Stimulated activated CD4-positive, alpha-beta T cell treated with anti-CD3 and anti-CD28 coated beads, Interleukin-4, amount 100 ng/mL, for 1 hour (primary cell): ENCODE results near the gene GOLGA8F.
"Not testable (repeated sequence)": the region's sequence is repeated elsewhere in the genome, so short reads cannot be mapped to it uniquely, and the experiment has no call there.

Experiments
- DNase-seq: peaks from one replicate; pipeline ENCODE4 v3.0.0-alpha.2; 2020

GOLGA8F gene, protein sequence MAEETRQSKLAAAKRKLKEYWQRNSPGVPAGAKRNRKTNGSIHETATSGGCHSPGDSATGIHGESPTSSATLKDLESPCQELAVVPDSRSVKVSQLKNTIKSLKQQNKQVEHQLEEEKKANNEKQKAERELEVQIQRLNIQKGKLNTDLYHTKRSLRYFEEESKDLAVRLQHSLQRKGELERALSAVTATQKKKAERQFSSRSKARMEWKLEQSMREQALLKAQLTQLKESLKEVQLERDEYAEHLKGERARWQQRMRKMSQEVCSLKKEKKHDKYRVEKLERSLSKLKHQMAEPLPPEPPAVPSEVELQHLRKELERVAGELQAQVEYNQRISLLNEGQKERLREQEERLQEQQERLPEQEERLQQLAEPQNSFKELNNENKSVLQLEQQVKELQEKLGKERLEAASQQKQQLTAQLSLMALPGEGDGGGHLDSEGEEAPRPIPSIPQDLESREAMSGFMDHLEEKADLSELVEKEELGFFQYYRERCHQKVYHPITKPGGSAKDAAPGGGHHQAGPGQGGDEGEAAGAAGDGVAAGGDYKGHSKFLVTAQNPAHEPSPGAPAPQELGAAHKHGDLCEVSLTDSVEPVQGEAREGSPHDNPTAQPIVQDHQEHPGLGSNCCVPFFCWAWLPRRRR

DNA sequence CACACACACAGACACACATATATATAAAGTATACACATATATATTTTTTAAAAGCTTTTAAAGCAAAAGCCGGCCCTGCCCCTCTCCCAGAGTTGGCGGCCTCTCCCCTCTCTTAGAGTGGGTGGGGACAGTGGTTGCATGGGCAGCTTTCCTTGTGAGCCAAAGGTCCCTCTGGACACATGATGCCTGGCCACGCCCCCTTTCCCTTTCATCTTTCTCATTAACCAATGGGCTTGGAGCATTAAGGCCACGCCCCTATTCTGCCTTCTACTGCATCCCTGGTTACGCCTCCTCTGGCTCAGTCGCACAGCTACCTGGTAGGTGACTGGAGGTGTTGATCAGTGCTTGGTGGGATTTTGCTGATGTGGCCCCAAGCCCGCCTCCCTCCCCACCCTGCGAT is at the start of gene GOLGA8F:
Gene GOLGA8F (plus strand): TSS at position 301 of the 400 bp plus-strand sequence. CDS start 98 bp downstream, at position 399.
- not testable (repeated sequence) for DNase-seq

DNA sequence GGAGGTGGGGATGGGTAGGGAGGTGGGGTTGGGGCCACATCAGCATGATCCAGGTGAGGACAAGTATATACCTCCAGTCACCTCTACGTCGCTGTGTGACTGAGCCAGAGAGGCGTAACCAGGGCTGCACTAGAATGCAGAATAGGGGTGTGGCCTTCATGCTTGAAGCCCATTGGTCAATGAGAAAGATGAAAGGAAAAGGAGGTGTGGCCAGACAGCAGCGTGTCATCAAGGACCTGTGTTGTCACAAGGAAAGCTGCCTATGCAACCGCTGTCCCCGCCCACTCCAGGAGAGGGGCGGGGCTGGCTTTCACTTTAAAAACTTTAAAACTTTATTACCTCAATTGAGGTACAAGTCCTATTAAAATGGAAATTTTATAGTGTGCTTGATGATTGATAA is 20.5 kb upstream of the GOLGA8F start, which contains the start of gene GOLGA6L24:
Gene GOLGA6L24 (minus strand): TSS at position 101 of the 400 bp plus-strand sequence. CDS start 61 bp downstream, at position 40.
- not testable (repeated sequence) for DNase-seq

DNA sequence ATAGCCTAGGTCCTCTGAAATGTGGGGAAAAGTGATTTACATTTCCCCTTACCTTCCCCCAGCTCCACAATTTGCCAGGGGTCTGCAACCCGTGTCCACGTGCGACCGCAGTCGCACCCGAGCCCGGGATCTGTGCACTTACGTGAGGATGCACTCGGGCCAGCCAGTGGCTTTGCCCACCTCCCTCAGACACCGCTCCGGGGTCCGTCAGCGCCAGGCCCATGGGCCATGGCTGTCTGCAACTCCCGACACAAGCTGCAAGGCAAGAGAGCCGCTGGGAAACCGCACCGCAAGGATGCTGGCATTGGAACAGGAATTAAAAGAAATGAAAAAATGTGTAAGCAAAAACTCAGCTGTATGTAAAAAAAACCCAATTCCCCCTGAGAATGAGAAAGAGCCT is 13.0 kb upstream of the GOLGA8F start:
- DNase-seq, result not testable (repeated sequence)

DNA sequence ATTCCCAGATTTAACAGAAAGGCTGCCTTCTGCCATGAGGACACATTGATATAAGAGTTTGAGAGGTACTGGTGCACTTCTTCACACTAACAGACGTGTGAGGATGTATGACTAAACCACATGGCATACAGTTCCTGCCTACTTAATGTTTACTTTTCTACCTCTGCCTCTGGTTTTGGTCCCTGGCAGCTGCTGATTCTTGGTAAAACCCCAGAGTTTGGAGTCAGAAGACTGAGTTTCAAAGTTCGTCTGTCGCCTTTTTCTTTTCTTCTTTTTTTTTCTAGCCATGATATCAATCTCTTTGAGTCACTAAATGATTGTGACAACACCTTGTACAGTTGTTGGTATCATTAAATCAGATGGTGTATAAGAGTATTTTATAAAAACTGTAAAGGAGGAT is 1.6 kb downstream of the GOLGA8F start:
- not testable (repeated sequence) for DNase-seq

DNA sequence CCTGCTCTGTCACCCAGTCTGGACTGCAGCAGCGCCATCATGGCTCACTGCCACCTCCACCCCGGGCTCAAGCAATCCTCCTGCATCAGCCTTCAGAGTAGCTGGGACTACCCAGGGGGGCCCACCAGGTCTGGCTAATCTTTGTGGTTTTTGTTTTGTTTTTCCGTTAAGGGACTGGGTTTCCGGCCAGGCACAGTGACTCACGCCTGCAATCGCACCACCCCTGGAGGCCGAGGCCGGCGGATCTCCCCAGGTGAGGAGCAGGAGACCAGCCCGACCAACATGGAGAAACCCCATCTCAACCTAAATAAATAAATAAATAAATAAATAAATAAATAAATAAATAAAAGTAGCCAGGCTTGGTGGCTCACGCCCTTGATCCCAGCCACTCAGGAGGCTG is 17.6 kb downstream of the GOLGA8F start:
- not testable (repeated sequence) for DNase-seq

DNA sequence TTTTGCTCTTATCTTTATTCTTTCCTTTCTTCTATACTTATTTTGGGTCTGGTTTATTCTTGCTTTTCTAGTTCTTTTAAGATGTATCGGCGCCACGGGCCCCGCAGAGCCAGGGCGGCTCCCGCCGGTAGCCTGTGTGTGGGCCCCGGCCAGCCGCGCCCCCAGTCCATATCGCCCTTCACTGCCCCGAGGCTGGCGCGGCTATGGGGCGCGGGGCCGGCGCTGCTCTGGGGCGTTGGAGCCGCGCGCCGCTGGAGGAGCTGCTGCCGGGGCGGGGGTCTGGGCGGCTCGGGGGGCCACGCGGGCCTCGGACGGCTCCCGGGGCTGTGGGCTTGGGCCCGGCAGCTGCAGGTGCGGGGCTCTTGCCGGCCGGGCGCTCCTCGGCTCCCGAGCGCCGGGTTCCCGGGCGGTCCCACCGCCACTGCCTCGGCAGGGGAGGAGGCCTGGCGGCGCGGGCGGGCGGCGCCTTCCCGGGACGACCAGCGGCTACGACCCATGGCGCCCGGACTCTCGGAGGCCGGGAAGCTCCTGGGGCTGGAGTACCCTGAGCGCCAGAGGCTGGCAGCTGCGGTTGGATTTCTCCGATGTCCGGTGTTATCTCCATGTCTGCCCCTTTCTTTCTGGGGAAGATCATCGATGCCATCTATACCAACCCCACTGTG is 24.4 kb downstream of the GOLGA8F start:
- DNase-seq, result not testable (repeated sequence)

DNA sequence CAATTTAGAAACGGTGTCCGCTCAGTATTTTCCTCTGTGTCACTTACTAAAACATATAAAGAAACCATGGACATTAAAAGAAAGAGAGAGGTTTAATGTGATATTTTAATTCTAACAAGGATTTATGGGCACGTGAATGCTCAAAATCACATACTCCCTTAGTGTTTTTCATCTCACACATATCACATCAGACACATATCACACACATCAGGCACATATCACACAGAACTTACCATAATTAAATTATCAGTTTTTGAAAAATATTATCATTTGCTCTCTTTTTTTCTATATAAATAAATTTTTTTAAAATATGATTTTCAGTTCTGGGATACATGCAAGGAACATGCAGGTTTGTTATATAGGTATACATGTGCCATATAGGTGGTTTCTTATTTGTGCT is 42.0 kb downstream of the GOLGA8F start:
- DNase-seq, result not testable (repeated sequence)

DNA sequence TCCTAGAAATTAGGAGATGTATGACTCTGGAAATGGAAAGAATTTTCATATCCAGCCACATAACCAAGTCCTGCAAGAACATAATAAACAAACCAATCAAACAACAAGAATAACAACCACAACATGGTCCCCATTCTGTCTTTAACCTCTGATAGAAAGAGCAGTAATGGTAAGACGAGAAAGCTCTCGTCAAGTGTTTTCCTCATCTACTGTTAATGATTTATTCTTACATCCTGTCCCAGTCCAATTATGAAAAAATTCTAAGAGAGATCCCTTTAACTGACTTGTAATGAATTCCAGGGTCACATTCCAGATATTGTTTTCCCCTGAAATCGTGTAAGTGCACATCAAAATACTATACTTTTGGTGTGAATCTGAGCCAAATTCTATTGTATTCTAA is 57.1 kb downstream of the GOLGA8F start:
- not testable (repeated sequence) for DNase-seq
